Astrocyte (in vitro differentiated cells and primary cell): ENCODE results near the gene SMC1B.

Experiments
- EZH2 ChIP-seq: IDR thresholded peaks from 2 replicates; pipeline ENCODE4 v1.6.1; 2012; ENCODE audit warnings: mild to moderate bottlenecking, low read length, inconsistent platforms; ENCODE audit not compliant: insufficient read depth
- TF ChIP-seq, protein P1 (sequence below): IDR thresholded peaks from 2 replicates; pipeline ENCODE4 v1.5.1; 2011; ENCODE audit warnings: low read depth, mild to moderate bottlenecking, inconsistent platforms, low read length, moderate library complexity; ENCODE audit not compliant: insufficient read depth

- TF ChIP-seq, protein P1, sequence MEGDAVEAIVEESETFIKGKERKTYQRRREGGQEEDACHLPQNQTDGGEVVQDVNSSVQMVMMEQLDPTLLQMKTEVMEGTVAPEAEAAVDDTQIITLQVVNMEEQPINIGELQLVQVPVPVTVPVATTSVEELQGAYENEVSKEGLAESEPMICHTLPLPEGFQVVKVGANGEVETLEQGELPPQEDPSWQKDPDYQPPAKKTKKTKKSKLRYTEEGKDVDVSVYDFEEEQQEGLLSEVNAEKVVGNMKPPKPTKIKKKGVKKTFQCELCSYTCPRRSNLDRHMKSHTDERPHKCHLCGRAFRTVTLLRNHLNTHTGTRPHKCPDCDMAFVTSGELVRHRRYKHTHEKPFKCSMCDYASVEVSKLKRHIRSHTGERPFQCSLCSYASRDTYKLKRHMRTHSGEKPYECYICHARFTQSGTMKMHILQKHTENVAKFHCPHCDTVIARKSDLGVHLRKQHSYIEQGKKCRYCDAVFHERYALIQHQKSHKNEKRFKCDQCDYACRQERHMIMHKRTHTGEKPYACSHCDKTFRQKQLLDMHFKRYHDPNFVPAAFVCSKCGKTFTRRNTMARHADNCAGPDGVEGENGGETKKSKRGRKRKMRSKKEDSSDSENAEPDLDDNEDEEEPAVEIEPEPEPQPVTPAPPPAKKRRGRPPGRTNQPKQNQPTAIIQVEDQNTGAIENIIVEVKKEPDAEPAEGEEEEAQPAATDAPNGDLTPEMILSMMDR, result no peak
- no peak for TF ChIP-seq EZH2
Observed at GRCh38 chr22:45318168-45318557, 95.2 kb downstream of the SMC1B start.
